SIG-M5 treated with dmso at 0.1 percent for 504 hours (cell line): ENCODE results near the gene PTF1A.

Experiments used
- DNase-seq: peaks from one replicate; lab custom pipeline; 2025; ENCODE audit not compliant: unreplicated experiment; lab: John Stamatoyannopoulos, UW

PTF1A gene

GRCh38 chr10:23186178-23186577 lies 5.9 kb upstream of the PTF1A start:
- DNase-seq, result no peak

GRCh38 chr10:23186697-23187096 lies 5.4 kb upstream of the PTF1A start:
- DNase-seq, result no peak

- no peak for DNase-seq
These were observed 5.0 kb upstream of the PTF1A start for GRCh38 chr10:23187155-23187554.

GRCh38 chr10:23189024-23189423 lies 3.1 kb upstream of the PTF1A start:
- DNase-seq, result no peak

GRCh38 chr10:23190872-23191763 lies 994 bp upstream of the PTF1A start:
- DNase-seq, result no peak

- DNase-seq, result no peak
These were observed 761 bp downstream of the PTF1A start for GRCh38 chr10:23192712-23193434.

GRCh38 chr10:23193435-23194074 lies 1.4 kb downstream of the PTF1A start:
- no peak for DNase-seq

GRCh38 chr10:23194471-23194965 lies 2.4 kb downstream of the PTF1A start:
- no peak for DNase-seq

GRCh38 chr10:23194966-23195845 lies 3.1 kb downstream of the PTF1A start:
- DNase-seq, result no peak

- DNase-seq, result no peak
These were observed 3.9 kb downstream of the PTF1A start for GRCh38 chr10:23195846-23196600.

GRCh38 chr10:23196915-23197314 lies 4.8 kb downstream of the PTF1A start:
- no peak for DNase-seq

GRCh38 chr10:23197416-23197861 lies 5.3 kb downstream of the PTF1A start:
- no peak for DNase-seq

- DNase-seq, result no peak
These were observed 6.5 kb downstream of the PTF1A start for GRCh38 chr10:23198610-23198939.

- no peak for DNase-seq
These were observed 7.0 kb downstream of the PTF1A start for GRCh38 chr10:23198940-23199767.

- DNase-seq, result no peak
These were observed 7.8 kb downstream of the PTF1A start for GRCh38 chr10:23199768-23200511.

- DNase-seq, result no peak
These were observed 8.5 kb downstream of the PTF1A start for GRCh38 chr10:23200586-23200985.

GRCh38 chr10:23200997-23201652 lies 9.0 kb downstream of the PTF1A start:
- DNase-seq, result no peak

- no peak for DNase-seq
These were observed 9.7 kb downstream of the PTF1A start for GRCh38 chr10:23201837-23202236.
